Stimulated activated CD4-positive, alpha-beta T cell treated with anti-CD3 and anti-CD28 coated beads, Interleukin-12 subunit alpha, Interleukin-12 subunit beta, amount 100 ng/mL, for 4 hours (primary cell): Measurements from ENCODE around the gene HIKESHI.
"Not testable (repeated sequence)": the region's sequence is repeated elsewhere in the genome, so short reads cannot be mapped to it uniquely, and the experiment has no call there.

Experiments
- DNase-seq: peaks from one replicate; pipeline ENCODE4 v3.0.0-alpha.2; 2020

Gene HIKESHI

GRCh38 chr11:86294026-86294425 is 8.0 kb upstream of the HIKESHI start:
- no peak for DNase-seq

GRCh38 chr11:86301742-86302091 is 323 bp upstream of the HIKESHI start:
- no peak for DNase-seq

GRCh38 chr11:86303257-86303656 is 1.2 kb downstream of the HIKESHI start:
- no peak for DNase-seq

- DNase-seq, result not testable (repeated sequence)
Observed at GRCh38 chr11:86308710-86309109, 6.7 kb downstream of the HIKESHI start.

- DNase-seq, result no peak
Observed at GRCh38 chr11:86313793-86314192, 11.8 kb downstream of the HIKESHI start.

GRCh38 chr11:86314636-86315035 is 12.6 kb downstream of the HIKESHI start:
- DNase-seq, result no peak

- no peak for DNase-seq
Observed at GRCh38 chr11:86335131-86335767, 33.2 kb downstream of the HIKESHI start.

- no peak for DNase-seq
Observed at GRCh38 chr11:86337227-86337626, 35.2 kb downstream of the HIKESHI start.

GRCh38 chr11:86341382-86341781 is 39.3 kb downstream of the HIKESHI start:
- DNase-seq, result no peak

- DNase-seq, result no peak
Observed at GRCh38 chr11:86346513-86346912, 44.5 kb downstream of the HIKESHI start.

GRCh38 chr11:86355256-86355655 is 53.2 kb downstream of the HIKESHI start:
- no peak for DNase-seq

GRCh38 chr11:86357412-86357811 is 55.4 kb downstream of the HIKESHI start:
- DNase-seq, result not testable (repeated sequence)

- DNase-seq, result no peak
Observed at GRCh38 chr11:86358720-86359119, 56.7 kb downstream of the HIKESHI start.

GRCh38 chr11:86360775-86361395 is 58.8 kb downstream of the HIKESHI start:
- no peak for DNase-seq

- DNase-seq, result no peak
Observed at GRCh38 chr11:86363424-86363823, 61.4 kb downstream of the HIKESHI start.

- DNase-seq, result no peak
Observed at GRCh38 chr11:86365546-86365945, 63.5 kb downstream of the HIKESHI start.

GRCh38 chr11:86369668-86370067 is 67.6 kb downstream of the HIKESHI start:
- no peak for DNase-seq

GRCh38 chr11:86370171-86370570 is 68.1 kb downstream of the HIKESHI start:
- no peak for DNase-seq

GRCh38 chr11:86370922-86371594 is 69.0 kb downstream of the HIKESHI start:
- no peak for DNase-seq

- DNase-seq, result no peak
Observed at GRCh38 chr11:86372041-86372440, 70.0 kb downstream of the HIKESHI start.

GRCh38 chr11:86372586-86372985 is 70.5 kb downstream of the HIKESHI start:
- no peak for DNase-seq

- no peak for DNase-seq
Observed at GRCh38 chr11:86374069-86374468, 72.0 kb downstream of the HIKESHI start.

GRCh38 chr11:86374586-86374985 is 72.5 kb downstream of the HIKESHI start, which contains the start of gene CCDC81:
Gene CCDC81 (plus strand): TSS chr11:86374887. CDS start chr11:86375164, 277 bp downstream.
- DNase-seq, result no peak

- no peak for DNase-seq
Observed at GRCh38 chr11:86377972-86378371, 75.9 kb downstream of the HIKESHI start.
